Measurements from ENCODE around the gene MYLK4. TPM values are rescaled to one million over a fixed set of nuclear protein-coding genes. Genes with fewer than 3 reads are reported as not detected.
A peak's percentile ranks its signal among the peaks of the same experiment; 100 is the strongest.

Gene MYLK4
- total and polyA plus RNA-seq, 2 of the 13 experiments (the other 11 are each of a cell fraction or from before 2014, with no cell fraction given) = 0.26 to 0.29 TPM

- TF ChIP-seq ZNF281 (CRISPR knock-in tag; IDR thresholded peaks at IDR 0.05; ENCODE audit: borderline replicate concordance) (no peak), ZNF580 (CRISPR knock-in tag; IDR thresholded peaks at IDR 0.05; ENCODE audit: borderline replicate concordance, low read depth) (no peak; the same call in 1 of the 2 replicates), BATF2 (CRISPR knock-in tag; IDR thresholded peaks at IDR 0.05) (peak; percentile 43; the same call in 1 of the 2 replicates), HMGXB4 (CRISPR knock-in tag; IDR thresholded peaks at IDR 0.05; ENCODE audit: borderline replicate concordance in 1 of 2, low read depth in 1 of 2) (peak; percentile 96 to 97), KLF9 (CRISPR knock-in tag; IDR thresholded peaks at IDR 0.05; ENCODE audit: low read depth) (peak; percentile 75; the same call in 1 of the 2 replicates), SAFB2 (CRISPR knock-in tag; IDR thresholded peaks at IDR 0.05; ENCODE audit: borderline replicate concordance, low read depth) (peak; percentile 91), ZNF691 (CRISPR knock-in tag; IDR thresholded peaks at IDR 0.05; ENCODE audit: borderline replicate concordance, low read depth) (peak; percentile 80), SAP130 (CRISPR knock-in tag; IDR thresholded peaks at IDR 0.05; ENCODE audit: low read depth) (peak; percentile 90), TFAP4 (IDR thresholded peaks at IDR 0.05; ENCODE audit: borderline replicate concordance, low read depth) (peak; percentile 80; the same call in 1 of the 2 replicates), ZFP1 (CRISPR knock-in tag; IDR thresholded peaks at IDR 0.05) (no peak), ZBTB42 (CRISPR knock-in tag; IDR thresholded peaks at IDR 0.05) (no peak), ZFAT (CRISPR knock-in tag; conservative IDR thresholded peaks at IDR 0.05) (no peak), ISL2 (CRISPR knock-in tag; IDR thresholded peaks at IDR 0.05) (peak; percentile 66), POLR2G (IDR thresholded peaks at IDR 0.05; ENCODE audit: low read depth, low read length) (peak; percentile 91), KDM2A (CRISPR knock-in tag; IDR thresholded peaks at IDR 0.05; ENCODE audit: borderline replicate concordance, low read depth) (peak; percentile 82), ZNF776 (CRISPR knock-in tag; IDR thresholded peaks at IDR 0.05) (peak; percentile 75; the same call in 1 of the 2 replicates), HCFC1 (IDR thresholded peaks at IDR 0.05; ENCODE audit: low read depth, low read length) (peak; percentile 95), MTA3 (CRISPR knock-in tag; IDR thresholded peaks at IDR 0.05) (no peak), MED13 (CRISPR knock-in tag; IDR thresholded peaks at IDR 0.05) (peak; percentile 32; the same call in 1 of the 2 replicates), ATF1 (CRISPR knock-in tag; IDR thresholded peaks at IDR 0.05) (no peak), GLI4 (CRISPR knock-in tag; IDR thresholded peaks at IDR 0.05; ENCODE audit: borderline replicate concordance) (0 out of 2 replicates have a peak, but pooled peaks have one; percentile 64), ZNF746 (CRISPR knock-in tag; IDR thresholded peaks at IDR 0.05) (no peak; the same call in 1 of the 2 replicates), KLF16 (CRISPR knock-in tag; IDR thresholded peaks at IDR 0.05) (peak in 1 of 2 experiments; percentile 81; a peak in 2 of 4 replicates)
These were observed 14.6 kb upstream of the MYLK4 start, which contains the start of gene WRNIP1 (continued) for GRCh38 chr6:2765166-2765895.

Data from HepG2 (cell line).